Measurements from ENCODE around the gene GAP43.
"Not testable (repeated sequence)": the region's sequence is repeated elsewhere in the genome, so short reads cannot be mapped to it uniquely, and the experiment has no call there.

GAP43 gene

DNA sequence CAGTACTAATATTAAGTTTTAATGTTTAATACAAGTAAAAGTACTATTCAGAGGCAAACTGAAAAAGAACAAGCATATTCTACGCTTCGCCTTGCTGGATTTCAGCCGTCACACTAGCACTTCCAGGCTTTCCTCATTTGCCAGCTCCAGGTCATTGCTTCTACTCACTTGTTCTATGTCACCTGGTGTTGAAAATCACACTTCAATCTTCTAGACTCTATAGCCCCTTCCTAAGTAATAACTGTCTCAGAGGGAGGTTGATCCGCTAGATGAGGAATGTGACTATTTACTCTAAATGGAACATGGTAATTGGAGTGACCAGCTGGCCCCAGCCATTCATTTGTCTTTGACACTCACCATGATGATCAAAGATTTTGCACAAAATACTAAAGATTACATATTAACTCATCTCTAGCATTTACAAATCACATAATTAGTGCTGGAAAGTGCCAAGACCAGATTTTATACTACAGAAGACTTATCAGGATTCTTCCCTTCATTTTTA lies 92.0 kb downstream of the GAP43 start:
- no peaks in the 10 kb centered on the region for H3K36me3 ChIP-seq (ENCODE audit: control insufficient read depth, insufficient read depth, low read length)
- TF ChIP-seq, protein P1, sequence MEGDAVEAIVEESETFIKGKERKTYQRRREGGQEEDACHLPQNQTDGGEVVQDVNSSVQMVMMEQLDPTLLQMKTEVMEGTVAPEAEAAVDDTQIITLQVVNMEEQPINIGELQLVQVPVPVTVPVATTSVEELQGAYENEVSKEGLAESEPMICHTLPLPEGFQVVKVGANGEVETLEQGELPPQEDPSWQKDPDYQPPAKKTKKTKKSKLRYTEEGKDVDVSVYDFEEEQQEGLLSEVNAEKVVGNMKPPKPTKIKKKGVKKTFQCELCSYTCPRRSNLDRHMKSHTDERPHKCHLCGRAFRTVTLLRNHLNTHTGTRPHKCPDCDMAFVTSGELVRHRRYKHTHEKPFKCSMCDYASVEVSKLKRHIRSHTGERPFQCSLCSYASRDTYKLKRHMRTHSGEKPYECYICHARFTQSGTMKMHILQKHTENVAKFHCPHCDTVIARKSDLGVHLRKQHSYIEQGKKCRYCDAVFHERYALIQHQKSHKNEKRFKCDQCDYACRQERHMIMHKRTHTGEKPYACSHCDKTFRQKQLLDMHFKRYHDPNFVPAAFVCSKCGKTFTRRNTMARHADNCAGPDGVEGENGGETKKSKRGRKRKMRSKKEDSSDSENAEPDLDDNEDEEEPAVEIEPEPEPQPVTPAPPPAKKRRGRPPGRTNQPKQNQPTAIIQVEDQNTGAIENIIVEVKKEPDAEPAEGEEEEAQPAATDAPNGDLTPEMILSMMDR (IDR thresholded peaks at IDR 0.05): no peak
- no peaks in the 10 kb centered on the region for H3K79me2 ChIP-seq
- H3K9me3 ChIP-seq (ENCODE audit: control insufficient read depth, low read length): no peaks in the 10 kb centered on the region
- no peaks in the 10 kb centered on the region for H3K27me3 ChIP-seq (ENCODE audit: control insufficient read depth, insufficient read depth, low read length)
- no peak overlapping the region for H2AFZ ChIP-seq
- no peak overlapping the region for H3K9ac ChIP-seq
- H3K4me1 ChIP-seq: no peaks in the 10 kb centered on the region
- H3K4me3 ChIP-seq (ENCODE audit: low read depth, low read length): no peak overlapping the region
- no peak overlapping the region for H3K4me2 ChIP-seq (ENCODE audit: low read length)
- no peak overlapping the region for H3K27ac ChIP-seq

DNA sequence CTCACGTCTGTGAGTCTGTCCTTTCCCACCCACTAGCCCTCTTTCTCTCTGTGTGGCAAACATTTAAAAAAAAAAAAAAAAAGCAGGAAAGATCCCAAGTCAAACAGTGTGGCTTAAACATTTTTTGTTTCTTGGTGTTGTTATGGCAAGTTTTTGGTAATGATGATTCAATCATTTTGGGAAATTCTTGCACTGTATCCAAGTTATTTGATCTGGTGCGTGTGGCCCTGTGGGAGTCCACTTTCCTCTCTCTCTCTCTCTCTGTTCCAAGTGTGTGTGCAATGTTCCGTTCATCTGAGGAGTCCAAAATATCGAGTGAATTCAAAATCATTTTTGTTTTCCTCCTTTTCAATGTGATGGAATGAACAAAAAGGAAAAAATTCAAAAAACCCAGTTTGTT lies 97.7 kb downstream of the GAP43 start:
- no peak overlapping the region for H3K9ac ChIP-seq
- H3K79me2 ChIP-seq: no peaks in the 10 kb centered on the region
- H3K4me3 ChIP-seq (ENCODE audit: low read depth, low read length): no peak overlapping the region
- TF ChIP-seq, protein P1 (IDR thresholded peaks at IDR 0.05): no peak
- H2AFZ ChIP-seq: no peak overlapping the region
- H3K27ac ChIP-seq: no peak overlapping the region
- no peaks in the 10 kb centered on the region for H3K27me3 ChIP-seq (ENCODE audit: control insufficient read depth, insufficient read depth, low read length)
- H3K36me3 ChIP-seq (ENCODE audit: control insufficient read depth, insufficient read depth, low read length): no peaks in the 10 kb centered on the region
- H3K9me3 ChIP-seq (ENCODE audit: control insufficient read depth, low read length): no peaks in the 10 kb centered on the region
- no peaks in the 10 kb centered on the region for H3K4me1 ChIP-seq
- H3K4me2 ChIP-seq (ENCODE audit: low read length): no peak overlapping the region

DNA sequence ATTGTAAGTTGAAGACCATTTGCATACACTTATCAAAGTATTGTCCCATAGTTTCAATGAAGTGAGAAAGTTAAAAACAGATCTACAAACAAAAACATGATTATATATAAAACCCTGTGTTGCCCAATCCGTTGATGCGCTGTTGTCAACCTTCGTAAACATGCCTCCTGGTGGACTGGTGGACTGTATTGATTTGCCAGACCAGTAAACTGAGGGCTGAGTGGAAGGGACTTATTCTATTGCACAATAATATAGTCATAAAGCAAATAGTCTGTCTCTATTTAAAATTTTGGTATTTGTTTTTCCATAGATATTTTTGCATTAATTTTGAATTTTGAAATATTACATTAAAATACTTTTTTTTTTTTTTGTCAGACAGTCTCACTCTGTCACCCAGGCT lies 102.5 kb downstream of the GAP43 start:
- no peaks in the 10 kb centered on the region for H3K9me3 ChIP-seq (ENCODE audit: control insufficient read depth, low read length)
- no peak overlapping the region for H3K27ac ChIP-seq
- no peaks in the 10 kb centered on the region for H3K36me3 ChIP-seq (ENCODE audit: control insufficient read depth, insufficient read depth, low read length)
- H3K4me2 ChIP-seq (ENCODE audit: low read length): no peak overlapping the region
- no peak overlapping the region for H2AFZ ChIP-seq
- no peak overlapping the region for H3K9ac ChIP-seq
- H3K4me1 ChIP-seq: no peaks in the 10 kb centered on the region
- no peaks in the 10 kb centered on the region for H3K27me3 ChIP-seq (ENCODE audit: control insufficient read depth, insufficient read depth, low read length)
- TF ChIP-seq, protein P1 (IDR thresholded peaks at IDR 0.05): no peak
- no peaks in the 10 kb centered on the region for H3K79me2 ChIP-seq
- H3K4me3 ChIP-seq (ENCODE audit: low read depth, low read length): no peak overlapping the region

DNA sequence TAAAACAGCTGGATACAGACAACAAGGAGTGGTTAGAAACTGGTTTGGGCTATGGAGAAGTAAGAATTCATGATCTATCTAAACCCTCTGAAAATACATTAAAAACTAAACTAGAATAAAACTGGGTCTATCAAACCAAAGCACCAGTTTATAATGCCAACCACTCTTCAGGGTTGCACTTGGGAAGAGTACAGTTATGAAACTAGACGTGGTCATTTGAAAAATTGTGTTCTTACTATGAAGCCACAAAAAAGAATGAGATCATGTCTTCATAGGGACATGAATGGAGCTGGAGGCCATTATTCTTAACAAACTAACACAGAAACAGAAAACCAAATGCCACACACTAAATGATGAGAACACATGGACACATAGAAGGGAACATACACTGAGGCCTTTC lies 103.8 kb downstream of the GAP43 start:
- Histone ChIP-seq H3K4me3 (ENCODE audit: low read depth, low read length) (no peak overlapping the region), H3K9me3 (ENCODE audit: control insufficient read depth, low read length) (no peaks in the 10 kb centered on the region), H3K4me2 (ENCODE audit: low read length) (no peak overlapping the region), H3K79me2 (no peaks in the 10 kb centered on the region), H3K4me1 (no peaks in the 10 kb centered on the region), H3K36me3 (ENCODE audit: control insufficient read depth, insufficient read depth, low read length) (no peaks in the 10 kb centered on the region), H3K9ac (no peak overlapping the region), H2AFZ (no peak overlapping the region), H3K27ac (no peak overlapping the region), H3K27me3 (ENCODE audit: control insufficient read depth, insufficient read depth, low read length) (no peaks in the 10 kb centered on the region)
- TF ChIP-seq, protein P1 (IDR thresholded peaks at IDR 0.05): no peak

DNA sequence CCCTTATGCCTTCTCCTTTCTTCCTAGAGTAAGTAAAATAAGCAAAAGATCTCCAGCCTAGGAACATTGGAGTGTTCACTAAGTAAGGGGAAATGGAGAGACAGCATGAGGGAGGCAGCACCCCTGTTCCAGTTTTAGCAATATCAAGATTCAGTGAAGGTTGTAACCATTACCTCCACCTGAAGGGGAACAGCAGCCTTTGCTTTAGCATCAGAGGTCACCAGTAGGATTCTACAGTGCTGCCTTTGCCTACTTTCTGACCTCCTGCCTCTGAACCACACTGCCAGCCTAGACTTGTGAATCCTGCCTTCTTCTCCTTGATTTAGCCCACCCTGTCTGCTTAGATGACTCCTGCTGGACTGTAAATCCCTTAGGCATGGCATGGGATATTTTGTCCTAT lies 104.7 kb downstream of the GAP43 start:
- H3K9me3 ChIP-seq (ENCODE audit: control insufficient read depth, low read length): no peaks in the 10 kb centered on the region
- no peak overlapping the region for H2AFZ ChIP-seq
- H3K27me3 ChIP-seq (ENCODE audit: control insufficient read depth, insufficient read depth, low read length): no peaks in the 10 kb centered on the region
- H3K79me2 ChIP-seq: no peaks in the 10 kb centered on the region
- no peak overlapping the region for H3K9ac ChIP-seq
- no peak overlapping the region for H3K4me2 ChIP-seq (ENCODE audit: low read length)
- TF ChIP-seq, protein P1 (IDR thresholded peaks at IDR 0.05): no peak
- no peak overlapping the region for H3K27ac ChIP-seq
- H3K36me3 ChIP-seq (ENCODE audit: control insufficient read depth, insufficient read depth, low read length): no peaks in the 10 kb centered on the region
- no peak overlapping the region for H3K4me3 ChIP-seq (ENCODE audit: low read depth, low read length)
- no peaks in the 10 kb centered on the region for H3K4me1 ChIP-seq

DNA sequence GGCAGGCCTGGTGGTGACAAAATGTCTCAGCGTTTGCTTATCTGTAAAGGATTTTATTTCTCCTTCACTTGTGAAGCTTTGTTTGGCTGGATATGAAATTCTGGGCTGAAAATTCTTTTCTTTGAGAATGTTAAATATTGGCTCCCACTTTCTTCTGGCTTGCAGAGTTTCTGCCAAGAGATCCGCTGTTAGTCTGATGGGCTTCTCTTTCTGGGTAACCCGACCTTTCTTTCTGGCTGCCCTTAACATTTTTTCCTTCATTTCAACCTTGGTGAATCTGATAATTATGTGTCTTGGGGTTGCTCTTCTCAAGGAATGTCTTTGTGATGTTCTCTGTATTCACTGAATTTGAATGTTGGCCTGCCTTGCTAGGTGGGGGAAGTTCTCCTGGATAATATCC lies 113.0 kb downstream of the GAP43 start:
- H2AFZ ChIP-seq; H3K4me3 ChIP-seq (ENCODE audit: low read depth, low read length); H3K27ac ChIP-seq; H3K9ac ChIP-seq; H3K79me2 ChIP-seq; H3K4me2 ChIP-seq (ENCODE audit: low read length); H3K27me3 ChIP-seq (ENCODE audit: control insufficient read depth, insufficient read depth, low read length); H3K9me3 ChIP-seq (ENCODE audit: control insufficient read depth, low read length); H3K36me3 ChIP-seq (ENCODE audit: control insufficient read depth, insufficient read depth, low read length); H3K4me1 ChIP-seq: not testable (repeated sequence)
